HepG2 (cell line): ENCODE measurements around the gene MGA. TPM values are rescaled to one million over a fixed set of nuclear protein-coding genes. Genes with fewer than 3 reads are reported as not detected.

ENCODE experiments used
- HNRNPL ChIP-seq: fragments of 200-400 bp; formaldehyde crosslinking; IDR thresholded peaks from 2 replicates; pipeline ENCODE4 v1.6.1; 2017; ENCODE audit warnings: mild to moderate bottlenecking, low read depth, low read length
- JUND ChIP-seq: sonication (generic); formaldehyde crosslinking; IDR thresholded peaks from 2 replicates; pipeline ENCODE4 v1.8.0; 2022; ENCODE audit warnings: mild to moderate bottlenecking, missing genetic modification reagents
- KLF12 ChIP-seq: sonication (generic); formaldehyde crosslinking; IDR thresholded peaks from 2 replicates; pipeline ENCODE4 v1.4.0; 2020; ENCODE audit warnings: missing genetic modification reagents, borderline replicate concordance
- MAFF ChIP-seq: IDR thresholded peaks from 2 replicates; pipeline ENCODE4 v1.6.1; 2011; ENCODE audit warnings: low read depth, low read length, improper control_type of control experiment
- MED1 ChIP-seq: sonication (generic); formaldehyde crosslinking; IDR thresholded peaks from 2 replicates; pipeline ENCODE4 v1.4.0; 2020; ENCODE audit warnings: missing genetic modification reagents
- MLLT10 ChIP-seq: sonication (generic); formaldehyde crosslinking; IDR thresholded peaks from 2 replicates; pipeline ENCODE4 v1.4.0; 2020; ENCODE audit warnings: missing genetic modification reagents
- MXI1 ChIP-seq: IDR thresholded peaks from 3 replicates; pipeline ENCODE4 v1.6.1; 2012; ENCODE audit warnings: low read depth, low read length, inconsistent platforms, borderline replicate concordance
- NFATC3 ChIP-seq: sonication (generic); formaldehyde crosslinking; IDR thresholded peaks from 2 replicates; pipeline ENCODE4 v1.5.1; 2020; ENCODE audit warnings: mild to moderate bottlenecking, missing genetic modification reagents
- PHF5A ChIP-seq: IDR thresholded peaks from one replicate; pipeline ENCODE4 v1.6.1; 2018; ENCODE audit warnings: low read depth, missing genetic modification reagents; ENCODE audit not compliant: unreplicated experiment
- RFXAP ChIP-seq: sonication (generic); formaldehyde crosslinking; IDR thresholded peaks from 2 replicates; pipeline ENCODE4 v1.4.0; 2020; ENCODE audit warnings: missing genetic modification reagents, borderline replicate concordance
- RNF2 ChIP-seq: fragments of 450-650 bp; conservative IDR thresholded peaks from 2 replicates; pipeline ENCODE4 v1.6.1; 2016; ENCODE audit warnings: low read depth
- SKI ChIP-seq: fragments of 450-650 bp; IDR thresholded peaks from one replicate; pipeline ENCODE4 v1.6.1; 2018; ENCODE audit warnings: mild to moderate bottlenecking; ENCODE audit not compliant: partially characterized antibody
- SRSF9 ChIP-seq: fragments of 200-400 bp; formaldehyde crosslinking; IDR thresholded peaks from 2 replicates; pipeline ENCODE4 v1.6.1; 2018; ENCODE audit warnings: borderline replicate concordance, mild to moderate bottlenecking, low read depth, low read length; ENCODE audit not compliant: insufficient read depth, poor library complexity, severe bottlenecking
- TBL1XR1 ChIP-seq: fragments of 150-350 bp; IDR thresholded peaks from 2 replicates; pipeline ENCODE4 v1.6.1; 2014; ENCODE audit warnings: borderline replicate concordance, low read length; ENCODE audit not compliant: partially characterized antibody
- TEAD2 ChIP-seq: sonication (generic); formaldehyde crosslinking; IDR thresholded peaks from 2 replicates; pipeline ENCODE4 v1.9.0; 2021; ENCODE audit warnings: missing genetic modification reagents
- XRCC5 ChIP-seq: fragments of 200-400 bp; formaldehyde crosslinking; optimal IDR thresholded peaks from 2 replicates; pipeline ENCODE3; 2017; ENCODE audit warnings: mild to moderate bottlenecking, low read length
- ZBTB42 ChIP-seq: sonication (generic); formaldehyde crosslinking; IDR thresholded peaks from 2 replicates; pipeline ENCODE4 v1.5.0; 2020; ENCODE audit warnings: mild to moderate bottlenecking, missing genetic modification reagents
- ZNF432 ChIP-seq: sonication (generic); formaldehyde crosslinking; IDR thresholded peaks from 2 replicates; pipeline ENCODE4 v1.5.0; 2020; ENCODE audit warnings: missing genetic modification reagents, mild to moderate bottlenecking, borderline replicate concordance
- ZNF44 ChIP-seq: sonication (generic); formaldehyde crosslinking; IDR thresholded peaks from 2 replicates; pipeline ENCODE4 v1.5.1; 2020; ENCODE audit warnings: mild to moderate bottlenecking, missing genetic modification reagents
- ZNF782 ChIP-seq: sonication (generic); formaldehyde crosslinking; IDR thresholded peaks from 2 replicates; pipeline ENCODE4 v1.4.0; 2020; ENCODE audit warnings: missing genetic modification reagents, mild to moderate bottlenecking, borderline replicate concordance
- polyA plus RNA-seq, 8 experiments: library from polyadenylated mRNA; depleted of rRNA in 3 of 8; stranded (reverse) in 7 of 8; unstranded in 1 of 8; fragments of >200 nt; fragmentation: Illumina TruSeq in 4 of 8; extraction: Trizol in 4 of 8; gene quantifications; 2 replicates each; pipeline versions ENCODE4 v1.2.1 to v1.2.3, GENCODE V29; 2011 to 2016; ENCODE audit warnings: low read depth in 4 of 8, missing spikeins in 1 of 8, mixed read lengths in 1 of 8; ENCODE audit not compliant: insufficient read depth in 1 of 8
- total RNA-seq, 5 experiments: library from RNA; depleted of rRNA; stranded (reverse); fragments of >200 nt; fragmentation: Illumina TruSeq; extraction: Trizol; gene quantifications; 2 replicates each; pipeline ENCODE4 v1.2.3, GENCODE V29; 2016; ENCODE audit warnings: low read depth in 1 of 5
- TF ChIP-seq, protein P1 (sequence below): sonication (generic); formaldehyde crosslinking; conservative IDR thresholded peaks from 2 replicates; pipeline ENCODE4 v1.4.0; 2020; ENCODE audit warnings: missing genetic modification reagents
- TF ChIP-seq, protein P2 (sequence below): sonication (generic); formaldehyde crosslinking; IDR thresholded peaks from 2 replicates; pipeline ENCODE4 v1.4.0; 2020; ENCODE audit warnings: missing genetic modification reagents
- TF ChIP-seq, protein P3 (sequence below): sonication (generic); formaldehyde crosslinking; IDR thresholded peaks from 2 replicates; pipeline ENCODE4 v1.4.0; 2020; ENCODE audit warnings: mild to moderate bottlenecking, missing genetic modification reagents
- TF ChIP-seq, protein P4 (sequence below): sonication (generic); formaldehyde crosslinking; IDR thresholded peaks from 2 replicates; pipeline ENCODE4 v1.5.0; 2020; ENCODE audit warnings: missing genetic modification reagents

MGA gene
- total and polyA plus RNA-seq, 2 of the 13 experiments (the other 11 are each of a cell fraction or from before 2014, with no cell fraction given) = 5.3 to 59.0 TPM

DNA sequence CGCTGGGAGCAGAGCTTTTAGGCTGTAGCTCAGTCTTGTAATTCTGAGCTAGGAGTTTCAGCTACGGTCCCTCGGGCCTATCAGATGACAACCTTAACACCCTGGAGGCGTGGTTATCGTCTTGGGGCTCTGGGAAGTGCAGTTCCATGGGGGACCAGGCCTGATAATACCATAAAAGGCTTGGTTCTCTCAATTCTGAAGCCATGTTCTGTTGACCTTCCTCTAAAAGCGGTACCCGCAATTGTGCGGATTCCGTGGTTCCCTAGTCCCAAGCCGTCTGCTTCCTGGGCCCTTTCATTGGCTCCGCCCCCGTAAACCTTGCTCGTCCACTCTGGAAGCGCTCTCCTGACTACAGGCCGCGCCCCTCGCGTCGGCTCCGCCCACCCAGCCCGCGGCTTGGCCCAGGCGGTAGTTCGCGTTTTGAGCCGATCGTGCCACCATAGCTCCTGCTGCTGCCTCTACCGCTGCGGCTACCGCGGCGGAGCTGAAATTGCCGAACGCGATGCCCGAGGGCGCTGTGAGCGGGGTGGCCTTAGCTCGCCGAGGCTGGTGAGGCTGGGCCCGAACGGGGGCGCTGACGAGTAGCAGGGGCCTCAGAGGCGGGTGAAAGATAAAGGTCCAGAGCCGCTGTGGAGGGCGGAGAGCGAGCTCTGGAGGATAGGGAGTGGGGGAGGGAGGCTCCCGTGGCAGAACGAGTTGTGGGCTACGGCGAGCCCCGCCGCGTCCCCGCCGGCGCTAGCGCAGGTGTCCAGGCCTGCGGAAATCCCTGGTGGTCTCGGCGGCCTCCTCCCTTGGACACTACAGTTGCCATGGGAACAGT is 114.1 kb downstream of the MGA start, which contains the start of gene MAPKBP1 (continued):
- TF ChIP-seq, protein P1, sequence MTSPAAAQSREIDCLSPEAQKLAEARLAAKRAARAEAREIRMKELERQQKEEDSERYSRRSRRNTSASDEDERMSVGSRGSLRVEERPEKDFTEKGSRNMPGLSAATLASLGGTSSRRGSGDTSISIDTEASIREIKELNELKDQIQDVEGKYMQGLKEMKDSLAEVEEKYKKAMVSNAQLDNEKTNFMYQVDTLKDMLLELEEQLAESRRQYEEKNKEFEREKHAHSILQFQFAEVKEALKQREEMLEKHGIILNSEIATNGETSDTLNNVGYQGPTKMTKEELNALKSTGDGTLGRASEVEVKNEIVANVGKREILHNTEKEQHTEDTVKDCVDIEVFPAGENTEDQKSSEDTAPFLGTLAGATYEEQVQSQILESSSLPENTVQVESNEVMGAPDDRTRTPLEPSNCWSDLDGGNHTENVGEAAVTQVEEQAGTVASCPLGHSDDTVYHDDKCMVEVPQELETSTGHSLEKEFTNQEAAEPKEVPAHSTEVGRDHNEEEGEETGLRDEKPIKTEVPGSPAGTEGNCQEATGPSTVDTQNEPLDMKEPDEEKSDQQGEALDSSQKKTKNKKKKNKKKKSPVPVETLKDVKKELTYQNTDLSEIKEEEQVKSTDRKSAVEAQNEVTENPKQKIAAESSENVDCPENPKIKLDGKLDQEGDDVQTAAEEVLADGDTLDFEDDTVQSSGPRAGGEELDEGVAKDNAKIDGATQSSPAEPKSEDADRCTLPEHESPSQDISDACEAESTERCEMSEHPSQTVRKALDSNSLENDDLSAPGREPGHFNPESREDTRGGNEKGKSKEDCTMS = no peak
- TF ChIP-seq, protein P2, sequence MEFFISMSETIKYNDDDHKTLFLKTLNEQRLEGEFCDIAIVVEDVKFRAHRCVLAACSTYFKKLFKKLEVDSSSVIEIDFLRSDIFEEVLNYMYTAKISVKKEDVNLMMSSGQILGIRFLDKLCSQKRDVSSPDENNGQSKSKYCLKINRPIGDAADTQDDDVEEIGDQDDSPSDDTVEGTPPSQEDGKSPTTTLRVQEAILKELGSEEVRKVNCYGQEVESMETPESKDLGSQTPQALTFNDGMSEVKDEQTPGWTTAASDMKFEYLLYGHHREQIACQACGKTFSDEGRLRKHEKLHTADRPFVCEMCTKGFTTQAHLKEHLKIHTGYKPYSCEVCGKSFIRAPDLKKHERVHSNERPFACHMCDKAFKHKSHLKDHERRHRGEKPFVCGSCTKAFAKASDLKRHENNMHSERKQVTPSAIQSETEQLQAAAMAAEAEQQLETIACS (CRISPR knock-in tag) = no peak
- TF ChIP-seq SRSF9 = no peak
- TF ChIP-seq, protein P3, sequence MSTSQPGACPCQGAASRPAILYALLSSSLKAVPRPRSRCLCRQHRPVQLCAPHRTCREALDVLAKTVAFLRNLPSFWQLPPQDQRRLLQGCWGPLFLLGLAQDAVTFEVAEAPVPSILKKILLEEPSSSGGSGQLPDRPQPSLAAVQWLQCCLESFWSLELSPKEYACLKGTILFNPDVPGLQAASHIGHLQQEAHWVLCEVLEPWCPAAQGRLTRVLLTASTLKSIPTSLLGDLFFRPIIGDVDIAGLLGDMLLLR = no peak
- TF ChIP-seq JUND (CRISPR knock-in tag) = peak; percentile 72; the same call in 1 of the 2 replicates
- TF ChIP-seq MXI1 = peak; percentile 75; the same call in 2 of the 3 replicates
- TF ChIP-seq ZNF782 (CRISPR knock-in tag) = peak; percentile 88; the same call in 1 of the 2 replicates
- peak; percentile 85 for TF ChIP-seq RFXAP (CRISPR knock-in tag)
- TF ChIP-seq MAFF = no peak
- no peak; the same call in 1 of the 2 replicates for TF ChIP-seq NFATC3
- peak; percentile 87 for TF ChIP-seq PHF5A (CRISPR knock-in tag)
- no peak for TF ChIP-seq TEAD2 (CRISPR knock-in tag)
- TF ChIP-seq MED1 (CRISPR knock-in tag) = peak; percentile 91
- TF ChIP-seq ZBTB42 (CRISPR knock-in tag) = no peak
- TF ChIP-seq KLF12 (CRISPR knock-in tag) = peak; percentile 45; the same call in 1 of the 2 replicates
- TF ChIP-seq, protein P4, sequence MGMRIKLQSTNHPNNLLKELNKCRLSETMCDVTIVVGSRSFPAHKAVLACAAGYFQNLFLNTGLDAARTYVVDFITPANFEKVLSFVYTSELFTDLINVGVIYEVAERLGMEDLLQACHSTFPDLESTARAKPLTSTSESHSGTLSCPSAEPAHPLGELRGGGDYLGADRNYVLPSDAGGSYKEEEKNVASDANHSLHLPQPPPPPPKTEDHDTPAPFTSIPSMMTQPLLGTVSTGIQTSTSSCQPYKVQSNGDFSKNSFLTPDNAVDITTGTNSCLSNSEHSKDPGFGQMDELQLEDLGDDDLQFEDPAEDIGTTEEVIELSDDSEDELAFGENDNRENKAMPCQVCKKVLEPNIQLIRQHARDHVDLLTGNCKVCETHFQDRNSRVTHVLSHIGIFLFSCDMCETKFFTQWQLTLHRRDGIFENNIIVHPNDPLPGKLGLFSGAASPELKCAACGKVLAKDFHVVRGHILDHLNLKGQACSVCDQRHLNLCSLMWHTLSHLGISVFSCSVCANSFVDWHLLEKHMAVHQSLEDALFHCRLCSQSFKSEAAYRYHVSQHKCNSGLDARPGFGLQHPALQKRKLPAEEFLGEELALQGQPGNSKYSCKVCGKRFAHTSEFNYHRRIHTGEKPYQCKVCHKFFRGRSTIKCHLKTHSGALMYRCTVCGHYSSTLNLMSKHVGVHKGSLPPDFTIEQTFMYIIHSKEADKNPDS (CRISPR knock-in tag) = no peak
- TF ChIP-seq XRCC5 = peak; percentile 97
- TF ChIP-seq SKI = no peak
- no peak for TF ChIP-seq ZNF432 (CRISPR knock-in tag)
- peak; percentile 93 for TF ChIP-seq HNRNPL
- TF ChIP-seq TBL1XR1 = peak; percentile 47
- TF ChIP-seq ZNF44 (CRISPR knock-in tag) = 0 out of 2 replicates have a peak, but pooled peaks have one; percentile 54
- peak; percentile 71; the same call in 1 of the 2 replicates for TF ChIP-seq RNF2
- no peak for TF ChIP-seq MLLT10 (CRISPR knock-in tag)
